Uterus (tissue), 2 donors: ENCODE measurements around the gene RPS6KA2.

Experiments used
- POLR2A ChIP-seq, 2 donors: fragments of 450-650 bp; IDR thresholded peaks; one replicate each; pipeline ENCODE4 v1.6.1; 2016; ENCODE audit warnings: antibody characterized with exemption in 2 of 2, mild to moderate bottlenecking in 1 of 2, moderate library complexity in 1 of 2
- TF ChIP-seq, protein P1 (sequence below), 4 experiments: fragments of 200-600 bp in 2 of 4; fragments of 450-650 bp in 2 of 4; sonication (generic) in 2 of 4; IDR thresholded peaks; one replicate each; pipeline ENCODE4 v1.5.1; 2016 to 2019; ENCODE audit warnings: antibody characterized with exemption in 4 of 4, mild to moderate bottlenecking in 2 of 4, moderate library complexity in 1 of 4

DNA sequence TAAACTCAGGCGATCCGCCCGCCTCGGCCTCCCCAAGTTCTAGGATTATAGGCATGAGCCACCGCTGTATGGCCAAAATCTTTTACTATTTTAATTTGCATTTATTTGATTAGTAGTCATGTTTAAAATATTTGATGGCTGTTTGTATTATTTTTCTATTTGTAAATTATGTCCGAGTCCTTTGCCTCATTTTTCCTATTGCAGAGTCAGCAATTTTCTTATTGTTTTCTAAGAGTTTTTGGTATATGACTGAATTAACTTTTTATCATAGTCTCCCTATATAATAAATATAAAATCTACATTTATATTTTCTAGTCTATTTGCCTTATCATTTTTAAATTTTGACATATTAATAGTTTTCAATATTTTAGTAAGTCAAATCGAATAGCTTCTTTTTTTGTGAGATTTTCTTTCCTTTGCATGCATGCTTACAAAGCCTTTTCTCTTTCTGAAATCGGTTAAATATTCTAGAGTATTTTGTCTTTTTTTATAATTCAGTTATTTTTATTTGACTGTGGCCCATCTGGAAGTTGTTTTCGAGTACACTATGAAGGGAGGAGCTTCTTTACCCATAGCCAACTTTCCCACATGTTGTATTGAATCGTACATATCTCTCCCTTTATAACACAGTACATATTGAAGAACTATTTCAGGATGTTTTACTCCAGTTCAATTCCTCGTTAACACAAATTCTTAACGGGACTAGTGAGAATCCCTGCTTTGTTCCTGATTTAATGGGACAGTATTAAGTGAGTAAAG is 34.5 kb upstream of the RPS6KA2 start:
- TF ChIP-seq POLR2A (IDR thresholded peaks at IDR 0.05): no peak
- TF ChIP-seq, protein P1, sequence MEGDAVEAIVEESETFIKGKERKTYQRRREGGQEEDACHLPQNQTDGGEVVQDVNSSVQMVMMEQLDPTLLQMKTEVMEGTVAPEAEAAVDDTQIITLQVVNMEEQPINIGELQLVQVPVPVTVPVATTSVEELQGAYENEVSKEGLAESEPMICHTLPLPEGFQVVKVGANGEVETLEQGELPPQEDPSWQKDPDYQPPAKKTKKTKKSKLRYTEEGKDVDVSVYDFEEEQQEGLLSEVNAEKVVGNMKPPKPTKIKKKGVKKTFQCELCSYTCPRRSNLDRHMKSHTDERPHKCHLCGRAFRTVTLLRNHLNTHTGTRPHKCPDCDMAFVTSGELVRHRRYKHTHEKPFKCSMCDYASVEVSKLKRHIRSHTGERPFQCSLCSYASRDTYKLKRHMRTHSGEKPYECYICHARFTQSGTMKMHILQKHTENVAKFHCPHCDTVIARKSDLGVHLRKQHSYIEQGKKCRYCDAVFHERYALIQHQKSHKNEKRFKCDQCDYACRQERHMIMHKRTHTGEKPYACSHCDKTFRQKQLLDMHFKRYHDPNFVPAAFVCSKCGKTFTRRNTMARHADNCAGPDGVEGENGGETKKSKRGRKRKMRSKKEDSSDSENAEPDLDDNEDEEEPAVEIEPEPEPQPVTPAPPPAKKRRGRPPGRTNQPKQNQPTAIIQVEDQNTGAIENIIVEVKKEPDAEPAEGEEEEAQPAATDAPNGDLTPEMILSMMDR (IDR thresholded peaks at IDR 0.05): no peak
